Mucosa of stomach (tissue), 1 donor: ENCODE data around the gene TRIM47.
"Not testable (repeated sequence)": the region's sequence is repeated elsewhere in the genome, so short reads cannot be mapped to it uniquely, and the experiment has no call there.

ENCODE experiments used
- H3K27me3 ChIP-seq: one replicate; pipeline ENCODE4 v1.7.0; 2013; ENCODE audit warnings: mild to moderate bottlenecking, low read length; ENCODE audit not compliant: control insufficient read depth, insufficient read depth
- H3K36me3 ChIP-seq: one replicate; pipeline ENCODE4 v1.7.0; 2013; ENCODE audit warnings: low read length; ENCODE audit not compliant: control insufficient read depth, insufficient read depth
- H3K4me1 ChIP-seq: one replicate; pipeline ENCODE4 v1.7.0; 2013; ENCODE audit warnings: mild to moderate bottlenecking, low read length; ENCODE audit not compliant: control insufficient read depth, insufficient read depth
- H3K4me3 ChIP-seq: one replicate; pipeline ENCODE4 v1.7.0; 2013; ENCODE audit warnings: low read length
- H3K9ac ChIP-seq: one replicate; pipeline ENCODE4 v1.7.0; 2013; ENCODE audit warnings: mild to moderate bottlenecking, low read length, moderate library complexity
- H3K9me3 ChIP-seq: one replicate; pipeline ENCODE4 v1.7.0; 2013; ENCODE audit warnings: mild to moderate bottlenecking, low read length, moderate library complexity; ENCODE audit not compliant: control insufficient read depth
- donor health status: Pancreatic carcinoma.

Gene TRIM47

GRCh38 chr17:75865404-75866188 lies 12.8 kb downstream of the TRIM47 start:
- H3K4me3 ChIP-seq, H3K27me3 ChIP-seq, H3K36me3 ChIP-seq, H3K9me3 ChIP-seq, H3K9ac ChIP-seq: not testable (repeated sequence)
- H3K4me1 ChIP-seq = peaks cover 13% of the 10 kb centered on the region

GRCh38 chr17:75864887-75865286 lies 13.5 kb downstream of the TRIM47 start:
- not testable (repeated sequence) for H3K36me3 ChIP-seq, H3K4me3 ChIP-seq, H3K27me3 ChIP-seq, H3K9me3 ChIP-seq, H3K9ac ChIP-seq
- H3K4me1 ChIP-seq = peaks cover 11% of the 10 kb centered on the region

GRCh38 chr17:75864448-75864871 lies 13.9 kb downstream of the TRIM47 start:
- Histone ChIP-seq H3K4me3 (no peak overlapping the region), H3K36me3 (no peaks in the 10 kb centered on the region), H3K9me3 (no peaks in the 10 kb centered on the region), H3K27me3 (no peaks in the 10 kb centered on the region), H3K9ac (no peak overlapping the region), H3K4me1 (peaks cover 6% of the 10 kb centered on the region)

GRCh38 chr17:75861927-75862317 lies 16.5 kb downstream of the TRIM47 start:
- Histone ChIP-seq H3K27me3 (no peaks in the 10 kb centered on the region), H3K4me1 (no peaks in the 10 kb centered on the region), H3K9me3 (no peaks in the 10 kb centered on the region), H3K4me3 (no peak overlapping the region), H3K36me3 (no peaks in the 10 kb centered on the region), H3K9ac (no peak overlapping the region)

- H3K9ac ChIP-seq, H3K4me3 ChIP-seq, H3K36me3 ChIP-seq, H3K9me3 ChIP-seq, H3K27me3 ChIP-seq, H3K4me1 ChIP-seq: not testable (repeated sequence)
Observed at GRCh38 chr17:75859358-75859757, 19.0 kb downstream of the TRIM47 start.

GRCh38 chr17:75856062-75856756 lies 22.2 kb downstream of the TRIM47 start:
- Histone ChIP-seq H3K4me1 (peaks cover 14% of the 10 kb centered on the region), H3K27me3 (no peaks in the 10 kb centered on the region), H3K36me3 (peaks cover 2% of the 10 kb centered on the region), H3K4me3 (peak overlapping the region; percentile 75), H3K9me3 (no peaks in the 10 kb centered on the region), H3K9ac (peak overlapping the region; percentile 97)

- peak within 1 kb of the TSS; percentile 97 for H3K9ac ChIP-seq
- H3K27me3 ChIP-seq = no peaks in the 10 kb centered on the region
- H3K4me1 ChIP-seq = peaks cover 14% of the 10 kb centered on the region
- peak within 1 kb of the TSS; percentile 75 for H3K4me3 ChIP-seq
- H3K36me3 ChIP-seq = peaks cover 8% of the 10 kb centered on the region
- no peaks in the 10 kb centered on the region for H3K9me3 ChIP-seq
Observed at GRCh38 chr17:75855310-75856061, 22.9 kb downstream of the TRIM47 start, which contains the start of gene WBP2. Gene WBP2 (minus strand): TSS chr17:75855335. CDS start chr17:75855297, 38 bp downstream.

- Histone ChIP-seq H3K36me3 (peaks cover 9% of the 10 kb centered on the region), H3K27me3 (no peaks in the 10 kb centered on the region), H3K9ac (peak overlapping the region; percentile 97), H3K4me3 (peak overlapping the region; percentile 45), H3K4me1 (peaks cover 14% of the 10 kb centered on the region), H3K9me3 (no peaks in the 10 kb centered on the region)
Observed at GRCh38 chr17:75854881-75855309, 23.5 kb downstream of the TRIM47 start.

GRCh38 chr17:75854101-75854748 lies 24.2 kb downstream of the TRIM47 start:
- H3K4me1 ChIP-seq = peaks cover 14% of the 10 kb centered on the region
- H3K9me3 ChIP-seq = no peaks in the 10 kb centered on the region
- H3K36me3 ChIP-seq = peaks cover 16% of the 10 kb centered on the region
- peak overlapping the region; percentile 45 for H3K4me3 ChIP-seq
- H3K9ac ChIP-seq = peak overlapping the region; percentile 97
- H3K27me3 ChIP-seq = no peaks in the 10 kb centered on the region

- Histone ChIP-seq H3K9me3 (no peaks in the 10 kb centered on the region), H3K27me3 (no peaks in the 10 kb centered on the region), H3K9ac (no peak overlapping the region), H3K4me3 (no peak overlapping the region), H3K4me1 (peaks cover 22% of the 10 kb centered on the region), H3K36me3 (peaks cover 21% of the 10 kb centered on the region)
Observed at GRCh38 chr17:75853433-75853832, 24.9 kb downstream of the TRIM47 start.

- H3K9ac ChIP-seq, H3K9me3 ChIP-seq, H3K27me3 ChIP-seq, H3K4me3 ChIP-seq: not testable (repeated sequence)
- peaks cover 38% of the 10 kb centered on the region for H3K36me3 ChIP-seq
- H3K4me1 ChIP-seq = peaks cover 37% of the 10 kb centered on the region
Observed at GRCh38 chr17:75851693-75851991, 26.7 kb downstream of the TRIM47 start.
